Suprapubic skin (tissue), 3 donors: ENCODE data around the gene KIAA1328.

Experiments used
- CTCF ChIP-seq, 2 donors: fragments of 200-600 bp in 1 of 2; fragments of 450-650 bp in 1 of 2; sonication (generic) in 1 of 2; IDR thresholded peaks; one replicate each; pipeline ENCODE4 v1.5.1; 2016 to 2019; ENCODE audit warnings: antibody characterized with exemption in 2 of 2, mild to moderate bottlenecking in 1 of 2, moderate library complexity in 1 of 2
- EP300 ChIP-seq: sonication (generic); formaldehyde crosslinking; IDR thresholded peaks from one replicate; pipeline ENCODE4 v1.6.1; 2017; ENCODE audit warnings: antibody characterized with exemption
- POLR2A ChIP-seq, 2 donors: fragments of 450-650 bp; IDR thresholded peaks; one replicate each; pipeline ENCODE4 v1.6.1; 2017; ENCODE audit warnings: antibody characterized with exemption in 2 of 2, mild to moderate bottlenecking in 2 of 2, moderate library complexity in 2 of 2

- TF ChIP-seq CTCF (IDR thresholded peaks at IDR 0.05): no peak
- TF ChIP-seq POLR2A (IDR thresholded peaks at IDR 0.05): no peak
- no peak for TF ChIP-seq EP300
Measured at GRCh38 chr18:37265382-37265781, 436.5 kb downstream of the KIAA1328 start.
